Keratinocyte (primary cell): ENCODE measurements around the gene HEMK1. TPM values are rescaled to one million over a fixed set of nuclear protein-coding genes. Genes with fewer than 3 reads are reported as not detected.

Experiments used
- DNase-seq: peaks from one replicate; pipeline ENCODE4 v3.0.0-alpha.2; 2011; ENCODE audit warnings: low read depth, missing footprints, low spot score
- FAIRE-seq: peaks from 2 replicates; lab custom pipeline; 2011; peaks lifted over from hg19 to GRCh38; lab: Jason Lieb, UNC
- H2AFZ ChIP-seq: 2 replicates; pipeline ENCODE4 v1.6.0; 2012; ENCODE audit warnings: low read length, control low read depth, inconsistent platforms; ENCODE audit not compliant: control insufficient read depth
- H3K27ac ChIP-seq: 2 replicates; pipeline ENCODE4 v1.5.1; 2011; ENCODE audit warnings: low read length; ENCODE audit not compliant: control insufficient read depth, insufficient read depth
- H3K27me3 ChIP-seq: 3 replicates; pipeline ENCODE4 v1.6.0; 2011; ENCODE audit warnings: low read length; ENCODE audit not compliant: control insufficient read depth, insufficient read depth; ENCODE audit errors: extremely low read depth
- H3K36me3 ChIP-seq, 2 experiments: 2 replicates in 1 of 2; 3 replicates in 1 of 2; pipeline ENCODE4 v1.5.1; 2011; ENCODE audit warnings: low read length in 2 of 2, mild to moderate bottlenecking in 1 of 2; ENCODE audit not compliant: control insufficient read depth in 2 of 2, insufficient read depth in 2 of 2; ENCODE audit errors: extremely low read depth in 1 of 2
- H3K4me1 ChIP-seq: 3 replicates; pipeline ENCODE4 v1.5.1; 2011; ENCODE audit warnings: low read length; ENCODE audit not compliant: control insufficient read depth, insufficient read depth; ENCODE audit errors: extremely low read depth
- H3K4me2 ChIP-seq: 3 replicates; pipeline ENCODE4 v1.6.0; 2011; ENCODE audit warnings: low read depth, low read length; ENCODE audit not compliant: control insufficient read depth, insufficient read depth; ENCODE audit errors: extremely low read depth
- H3K4me3 ChIP-seq, 3 experiments: fragments of 200-600 bp in 1 of 3; sonication (generic) in 1 of 3; 2 replicates in 2 of 3; 3 replicates in 1 of 3; pipeline ENCODE4 v1.5.1; 2011 to 2016; ENCODE audit warnings: low read length in 3 of 3, mild to moderate bottlenecking in 3 of 3, control low read depth in 2 of 3, inconsistent platforms in 1 of 3, low read depth in 1 of 3, mixed read lengths in 1 of 3, mixed run types in 1 of 3, moderate library complexity in 1 of 3; ENCODE audit not compliant: control insufficient read depth in 2 of 3, insufficient read depth in 2 of 3; ENCODE audit errors: extremely low read depth in 1 of 3
- H3K79me2 ChIP-seq: 2 replicates; pipeline ENCODE4 v1.6.0; 2012; ENCODE audit warnings: low read length; ENCODE audit not compliant: control insufficient read depth, insufficient read depth
- H3K9ac ChIP-seq: 3 replicates; pipeline ENCODE4 v1.6.0; 2011; ENCODE audit warnings: low read length; ENCODE audit not compliant: control insufficient read depth, insufficient read depth; ENCODE audit errors: extremely low read depth
- H3K9me1 ChIP-seq: 3 replicates; pipeline ENCODE4 v1.6.0; 2011; ENCODE audit warnings: low read length; ENCODE audit not compliant: control insufficient read depth, insufficient read depth; ENCODE audit errors: extremely low read depth
- H3K9me3 ChIP-seq: 2 replicates; pipeline ENCODE4 v1.5.1; 2012; ENCODE audit warnings: low read depth, low read length; ENCODE audit not compliant: control insufficient read depth
- H4K20me1 ChIP-seq: 3 replicates; pipeline ENCODE4 v1.6.0; 2011; ENCODE audit warnings: low read length; ENCODE audit not compliant: control insufficient read depth, insufficient read depth; ENCODE audit errors: extremely low read depth
- EZH2 ChIP-seq: IDR thresholded peaks from one replicate; pipeline ENCODE4 v1.6.1; 2012; ENCODE audit warnings: inconsistent platforms, mild to moderate bottlenecking, low read length, moderate library complexity
- dilution Hi-C: fragments of 300-500 bp; cut with MboI; formaldehyde crosslinking; loops from one replicate; pipeline ENCODE4 v1.7.0; 2020; ENCODE audit warnings: low sequenced_read_pairs; ENCODE audit not compliant: extremely low pct_ligation_motif_present
- polyA plus RNA-seq, 5 experiments: library from polyadenylated mRNA; depleted of rRNA in 3 of 5; stranded (reverse) in 3 of 5; stranded (forward) in 1 of 5; unstranded in 1 of 5; fragments of >200 nt; gene quantifications; 1 replicate in 1 of 5; 2 replicates in 3 of 5; 3 replicates in 1 of 5; pipeline versions ENCODE4 v1.2.1 to v1.2.3, GENCODE V29; 2011 to 2012; ENCODE audit warnings: missing spikeins in 2 of 5, low read depth in 1 of 5, low replicate concordance in 1 of 5
- TF ChIP-seq, protein P1 (sequence below), 3 experiments: IDR thresholded peaks in 1 of 3; conservative IDR thresholded peaks in 1 of 3; optimal IDR thresholded peaks in 1 of 3; 2 replicates in 2 of 3; 3 replicates in 1 of 3; pipeline versions ENCODE3 to v1.5.1; 2011; ENCODE audit warnings: low read length in 3 of 3, mild to moderate bottlenecking in 3 of 3, moderate library complexity in 2 of 3, control low read depth in 1 of 3, inconsistent platforms in 1 of 3; ENCODE audit not compliant: insufficient read depth in 2 of 3; ENCODE audit errors: extremely low read depth in 1 of 3

Gene HEMK1
- polyA plus RNA-seq, 1 donor (not counting 4 experiments of a cell fraction or from before 2014, with no cell fraction given) = 13.0 TPM

DNA sequence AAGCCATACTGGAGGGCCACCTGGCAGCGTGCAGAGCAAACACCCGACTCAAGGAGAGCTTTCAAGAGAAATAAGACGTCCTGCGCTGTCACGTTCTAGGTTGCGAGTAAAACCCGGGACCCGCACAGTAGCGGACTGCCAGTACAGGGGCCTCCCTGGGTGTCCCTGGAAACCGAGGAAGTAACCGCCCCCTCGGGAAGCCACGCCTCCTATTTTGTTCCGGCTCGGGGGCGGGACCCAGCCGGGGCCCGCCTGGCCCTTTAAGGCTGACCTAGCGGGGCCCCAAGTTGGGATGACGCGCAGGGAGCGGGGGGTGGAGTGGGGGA, 47.4 kb downstream of the HEMK1 start:
- DNase-seq = no peak
- H3K9me3 ChIP-seq = no peaks in the 10 kb centered on the region
- H2AFZ ChIP-seq = peak overlapping the region; percentile 81
- no peaks in the 10 kb centered on the region for H4K20me1 ChIP-seq
- H3K27me3 ChIP-seq = no peaks in the 10 kb centered on the region
- TF ChIP-seq, protein P1, sequence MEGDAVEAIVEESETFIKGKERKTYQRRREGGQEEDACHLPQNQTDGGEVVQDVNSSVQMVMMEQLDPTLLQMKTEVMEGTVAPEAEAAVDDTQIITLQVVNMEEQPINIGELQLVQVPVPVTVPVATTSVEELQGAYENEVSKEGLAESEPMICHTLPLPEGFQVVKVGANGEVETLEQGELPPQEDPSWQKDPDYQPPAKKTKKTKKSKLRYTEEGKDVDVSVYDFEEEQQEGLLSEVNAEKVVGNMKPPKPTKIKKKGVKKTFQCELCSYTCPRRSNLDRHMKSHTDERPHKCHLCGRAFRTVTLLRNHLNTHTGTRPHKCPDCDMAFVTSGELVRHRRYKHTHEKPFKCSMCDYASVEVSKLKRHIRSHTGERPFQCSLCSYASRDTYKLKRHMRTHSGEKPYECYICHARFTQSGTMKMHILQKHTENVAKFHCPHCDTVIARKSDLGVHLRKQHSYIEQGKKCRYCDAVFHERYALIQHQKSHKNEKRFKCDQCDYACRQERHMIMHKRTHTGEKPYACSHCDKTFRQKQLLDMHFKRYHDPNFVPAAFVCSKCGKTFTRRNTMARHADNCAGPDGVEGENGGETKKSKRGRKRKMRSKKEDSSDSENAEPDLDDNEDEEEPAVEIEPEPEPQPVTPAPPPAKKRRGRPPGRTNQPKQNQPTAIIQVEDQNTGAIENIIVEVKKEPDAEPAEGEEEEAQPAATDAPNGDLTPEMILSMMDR (optimal IDR thresholded peaks at IDR 0.05 in 1 of 3, IDR thresholded peaks at IDR 0.05 in 1 of 3, conservative IDR thresholded peaks at IDR 0.05 in 1 of 3; ENCODE audit: extremely low read depth in 1 of 3, insufficient read depth in 2 of 3, low read length in 3 of 3) = no peak
- TF ChIP-seq EZH2 = no peak
- peak overlapping the region; percentile 43 for H3K9ac ChIP-seq
- H3K4me1 ChIP-seq = peaks cover 26% of the 10 kb centered on the region
- H3K4me3 ChIP-seq = peak overlapping the region; percentile 60 to 85 (median 76)
- H3K27ac ChIP-seq = peak overlapping the region; percentile 28
- dilution Hi-C loops = loop anchor here (25.0 kb wide), 1 partner anchor 771 kb away; the partner anchor contains the start of genes MANF and RBM15B
- peaks cover 34% of the 10 kb centered on the region for H3K79me2 ChIP-seq
- peaks cover 7 to 11% of the 10 kb centered on the region in 2 experiments for H3K36me3 ChIP-seq
- peak overlapping the region; percentile 88 for H3K4me2 ChIP-seq
- no peak for FAIRE-seq
- no peaks in the 10 kb centered on the region for H3K9me1 ChIP-seq

DNA sequence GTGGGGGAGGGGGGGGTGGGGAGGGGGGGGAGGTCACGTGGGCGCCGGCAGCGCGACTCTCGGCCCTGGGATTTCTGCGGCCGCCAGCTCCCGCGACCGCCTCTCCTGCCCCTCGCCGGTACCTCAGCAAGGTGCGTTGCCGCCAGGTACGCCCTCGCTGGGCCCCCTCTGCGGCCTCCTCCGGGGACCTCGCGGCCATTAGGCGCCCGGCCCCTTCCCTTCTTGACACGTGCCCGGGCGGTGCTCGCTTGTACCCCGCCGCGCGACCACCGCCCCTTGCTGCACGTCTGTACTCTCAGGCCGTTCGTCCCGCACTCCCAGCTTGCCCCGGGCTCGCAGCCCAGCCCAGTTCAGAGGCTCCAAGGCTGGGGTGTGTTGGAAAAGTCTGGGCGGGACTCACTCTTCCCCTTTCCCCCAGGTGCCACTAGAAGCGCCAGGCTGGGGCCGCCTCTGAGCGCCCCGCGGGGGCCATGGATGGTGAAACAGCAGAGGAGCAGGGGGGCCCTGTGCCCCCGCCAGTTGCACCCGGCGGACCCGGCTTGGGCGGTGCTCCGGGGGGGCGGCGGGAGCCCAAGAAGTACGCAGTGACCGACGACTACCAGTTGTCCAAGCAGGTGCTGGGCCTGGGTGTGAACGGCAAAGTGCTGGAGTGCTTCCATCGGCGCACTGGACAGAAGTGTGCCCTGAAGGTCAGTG, 47.9 kb downstream of the HEMK1 start, which contains the start of gene MAPKAPK3:
Gene MAPKAPK3, plus strand, starts transcription at position 56 of the 696 bp plus-strand sequence. Its CDS starts 415 bp downstream, at position 471.
- H3K4me1 ChIP-seq = peaks cover 25% of the 10 kb centered on the region
- dilution Hi-C loops = loop anchor here (25.0 kb wide), 1 partner anchor 770 kb away; the partner anchor contains the start of genes MANF and RBM15B
- no peak for DNase-seq

More for the DNA sequence above, 47.9 kb downstream of the HEMK1 start, which contains the start of gene MAPKAPK3:
- Histone ChIP-seq H4K20me1 (no peaks in the 10 kb centered on the region), H3K36me3 (peaks cover 7 to 11% of the 10 kb centered on the region in 2 experiments), H3K9ac (peak within 1 kb of the TSS; percentile 88), H3K27me3 (no peaks in the 10 kb centered on the region), H3K4me2 (peak within 1 kb of the TSS; percentile 88), H3K9me1 (no peaks in the 10 kb centered on the region), H3K4me3 (peak within 1 kb of the TSS; percentile 79 to 91 (median 85)), H3K79me2 (peaks cover 34% of the 10 kb centered on the region), H3K27ac (peak within 1 kb of the TSS; percentile 77), H2AFZ (peak within 1 kb of the TSS; percentile 81), H3K9me3 (no peaks in the 10 kb centered on the region)
- FAIRE-seq = no peak
- no peak for TF ChIP-seq EZH2
- TF ChIP-seq, protein P1 (optimal IDR thresholded peaks at IDR 0.05 in 1 of 3, IDR thresholded peaks at IDR 0.05 in 1 of 3, conservative IDR thresholded peaks at IDR 0.05 in 1 of 3; ENCODE audit: extremely low read depth in 1 of 3, insufficient read depth in 2 of 3, low read length in 3 of 3) = no peak
